HepG2 (cell line): ENCODE measurements around the gene UCKL1. TPM values are rescaled to one million over a fixed set of nuclear protein-coding genes. Genes with fewer than 3 reads are reported as not detected.

Source experiments
- CHCHD3 ChIP-seq: sonication (generic); formaldehyde crosslinking; IDR thresholded peaks from 2 replicates; pipeline ENCODE4 v1.8.0; 2022; ENCODE audit warnings: mild to moderate bottlenecking, missing genetic modification reagents, moderate library complexity
- DNMT1 ChIP-seq: sonication (generic); formaldehyde crosslinking; IDR thresholded peaks from 2 replicates; pipeline ENCODE4 v1.5.1; 2020; ENCODE audit warnings: mild to moderate bottlenecking, missing genetic modification reagents
- FOXK2 ChIP-seq: fragments of 450-650 bp; IDR thresholded peaks from 2 replicates; pipeline ENCODE4 v1.6.1; 2016
- NFKBIZ ChIP-seq: IDR thresholded peaks from 2 replicates; pipeline ENCODE4 v1.6.1; 2018; ENCODE audit warnings: missing genetic modification reagents, missing compliant biosample characterization
- PCBP1 ChIP-seq: fragments of 200-400 bp; formaldehyde crosslinking; IDR thresholded peaks from 2 replicates; pipeline ENCODE4 v1.6.1; 2017; ENCODE audit warnings: mild to moderate bottlenecking, low read depth, low read length, borderline replicate concordance
- SP4 ChIP-seq: sonication (generic); formaldehyde crosslinking; IDR thresholded peaks from 2 replicates; pipeline ENCODE4 v1.8.1; 2023; ENCODE audit warnings: mild to moderate bottlenecking, missing genetic modification reagents
- ZNF777 ChIP-seq: sonication (generic); formaldehyde crosslinking; IDR thresholded peaks from 2 replicates; pipeline ENCODE4 v1.4.0; 2020; ENCODE audit warnings: missing genetic modification reagents
- polyA plus RNA-seq, 8 experiments: library from polyadenylated mRNA; depleted of rRNA in 3 of 8; stranded (reverse) in 7 of 8; unstranded in 1 of 8; fragments of >200 nt; fragmentation: Illumina TruSeq in 4 of 8; extraction: Trizol in 4 of 8; gene quantifications; 2 replicates each; pipeline versions ENCODE4 v1.2.1 to v1.2.3, GENCODE V29; 2011 to 2016; ENCODE audit warnings: low read depth in 4 of 8, missing spikeins in 1 of 8, mixed read lengths in 1 of 8; ENCODE audit not compliant: insufficient read depth in 1 of 8
- total RNA-seq, 5 experiments: library from RNA; depleted of rRNA; stranded (reverse); fragments of >200 nt; fragmentation: Illumina TruSeq; extraction: Trizol; gene quantifications; 2 replicates each; pipeline ENCODE4 v1.2.3, GENCODE V29; 2016; ENCODE audit warnings: low read depth in 1 of 5
- TF ChIP-seq, protein P1 (sequence below), 2 experiments: sonication (generic) in 1 of 2; formaldehyde crosslinking in 1 of 2; IDR thresholded peaks; 2 replicates each; pipeline versions ENCODE4 v1.4.0 to v1.6.1; 2016 to 2020; ENCODE audit warnings: borderline replicate concordance in 1 of 2, low read depth in 1 of 2, mild to moderate bottlenecking in 1 of 2, missing genetic modification reagents in 1 of 2
- TF ChIP-seq, protein P2 (sequence below): IDR thresholded peaks from 2 replicates; pipeline ENCODE4 v1.6.1; 2018; ENCODE audit warnings: missing genetic modification reagents, mild to moderate bottlenecking, missing compliant biosample characterization
- TF ChIP-seq, protein P3 (sequence below), 2 experiments: fragments of 450-650 bp in 1 of 2; sonication (generic) in 1 of 2; formaldehyde crosslinking in 1 of 2; IDR thresholded peaks; 2 replicates each; pipeline versions ENCODE4 v1.6.1 to v1.8.0; 2016 to 2022; ENCODE audit warnings: antibody characterized with exemption in 1 of 2, mild to moderate bottlenecking in 1 of 2, missing genetic modification reagents in 1 of 2

UCKL1 gene
- total and polyA plus RNA-seq, 2 of the 13 experiments (the other 11 are each of a cell fraction or from before 2014, with no cell fraction given): 50.2 to 126 TPM

GRCh38 chr20:63979557-63980316 lies 23.5 kb upstream of the UCKL1 start, which contains the start of gene SAMD10 (continued):
- TF ChIP-seq, protein P1, sequence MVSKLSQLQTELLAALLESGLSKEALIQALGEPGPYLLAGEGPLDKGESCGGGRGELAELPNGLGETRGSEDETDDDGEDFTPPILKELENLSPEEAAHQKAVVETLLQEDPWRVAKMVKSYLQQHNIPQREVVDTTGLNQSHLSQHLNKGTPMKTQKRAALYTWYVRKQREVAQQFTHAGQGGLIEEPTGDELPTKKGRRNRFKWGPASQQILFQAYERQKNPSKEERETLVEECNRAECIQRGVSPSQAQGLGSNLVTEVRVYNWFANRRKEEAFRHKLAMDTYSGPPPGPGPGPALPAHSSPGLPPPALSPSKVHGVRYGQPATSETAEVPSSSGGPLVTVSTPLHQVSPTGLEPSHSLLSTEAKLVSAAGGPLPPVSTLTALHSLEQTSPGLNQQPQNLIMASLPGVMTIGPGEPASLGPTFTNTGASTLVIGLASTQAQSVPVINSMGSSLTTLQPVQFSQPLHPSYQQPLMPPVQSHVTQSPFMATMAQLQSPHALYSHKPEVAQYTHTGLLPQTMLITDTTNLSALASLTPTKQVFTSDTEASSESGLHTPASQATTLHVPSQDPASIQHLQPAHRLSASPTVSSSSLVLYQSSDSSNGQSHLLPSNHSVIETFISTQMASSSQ (IDR thresholded peaks at IDR 0.05; ENCODE audit: low read depth): no peak
- TF ChIP-seq, protein P1 (CRISPR knock-in tag; IDR thresholded peaks at IDR 0.05; ENCODE audit: borderline replicate concordance): no peak; the same call in 1 of the 2 replicates
- TF ChIP-seq DNMT1 (no peak; the same call in none of the 2 replicates), SP4 (CRISPR knock-in tag) (no peak), PCBP1 (0 out of 2 replicates have a peak, but pooled peaks have one; percentile 36), ZNF777 (CRISPR knock-in tag) (no peak; the same call in 1 of the 2 replicates), FOXK2 (no peak), NFKBIZ (CRISPR knock-in tag) (0 out of 2 replicates have a peak, but pooled peaks have one; percentile 34), CHCHD3 (0 out of 2 replicates have a peak, but pooled peaks have one; percentile 64)
- TF ChIP-seq, protein P2, sequence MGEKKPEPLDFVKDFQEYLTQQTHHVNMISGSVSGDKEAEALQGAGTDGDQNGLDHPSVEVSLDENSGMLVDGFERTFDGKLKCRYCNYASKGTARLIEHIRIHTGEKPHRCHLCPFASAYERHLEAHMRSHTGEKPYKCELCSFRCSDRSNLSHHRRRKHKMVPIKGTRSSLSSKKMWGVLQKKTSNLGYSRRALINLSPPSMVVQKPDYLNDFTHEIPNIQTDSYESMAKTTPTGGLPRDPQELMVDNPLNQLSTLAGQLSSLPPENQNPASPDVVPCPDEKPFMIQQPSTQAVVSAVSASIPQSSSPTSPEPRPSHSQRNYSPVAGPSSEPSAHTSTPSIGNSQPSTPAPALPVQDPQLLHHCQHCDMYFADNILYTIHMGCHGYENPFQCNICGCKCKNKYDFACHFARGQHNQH: peak; percentile 5; the same call in 1 of the 2 replicates
- TF ChIP-seq, protein P3, sequence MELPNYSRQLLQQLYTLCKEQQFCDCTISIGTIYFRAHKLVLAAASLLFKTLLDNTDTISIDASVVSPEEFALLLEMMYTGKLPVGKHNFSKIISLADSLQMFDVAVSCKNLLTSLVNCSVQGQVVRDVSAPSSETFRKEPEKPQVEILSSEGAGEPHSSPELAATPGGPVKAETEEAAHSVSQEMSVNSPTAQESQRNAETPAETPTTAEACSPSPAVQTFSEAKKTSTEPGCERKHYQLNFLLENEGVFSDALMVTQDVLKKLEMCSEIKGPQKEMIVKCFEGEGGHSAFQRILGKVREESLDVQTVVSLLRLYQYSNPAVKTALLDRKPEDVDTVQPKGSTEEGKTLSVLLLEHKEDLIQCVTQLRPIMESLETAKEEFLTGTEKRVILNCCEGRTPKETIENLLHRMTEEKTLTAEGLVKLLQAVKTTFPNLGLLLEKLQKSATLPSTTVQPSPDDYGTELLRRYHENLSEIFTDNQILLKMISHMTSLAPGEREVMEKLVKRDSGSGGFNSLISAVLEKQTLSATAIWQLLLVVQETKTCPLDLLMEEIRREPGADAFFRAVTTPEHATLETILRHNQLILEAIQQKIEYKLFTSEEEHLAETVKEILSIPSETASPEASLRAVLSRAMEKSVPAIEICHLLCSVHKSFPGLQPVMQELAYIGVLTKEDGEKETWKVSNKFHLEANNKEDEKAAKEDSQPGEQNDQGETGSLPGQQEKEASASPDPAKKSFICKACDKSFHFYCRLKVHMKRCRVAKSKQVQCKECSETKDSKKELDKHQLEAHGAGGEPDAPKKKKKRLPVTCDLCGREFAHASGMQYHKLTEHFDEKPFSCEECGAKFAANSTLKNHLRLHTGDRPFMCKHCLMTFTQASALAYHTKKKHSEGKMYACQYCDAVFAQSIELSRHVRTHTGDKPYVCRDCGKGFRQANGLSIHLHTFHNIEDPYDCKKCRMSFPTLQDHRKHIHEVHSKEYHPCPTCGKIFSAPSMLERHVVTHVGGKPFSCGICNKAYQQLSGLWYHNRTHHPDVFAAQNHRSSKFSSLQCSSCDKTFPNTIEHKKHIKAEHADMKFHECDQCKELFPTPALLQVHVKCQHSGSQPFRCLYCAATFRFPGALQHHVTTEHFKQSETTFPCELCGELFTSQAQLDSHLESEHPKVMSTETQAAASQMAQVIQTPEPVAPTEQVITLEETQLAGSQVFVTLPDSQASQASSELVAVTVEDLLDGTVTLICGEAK (IDR thresholded peaks at IDR 0.05): no peak
- TF ChIP-seq, protein P3 (CRISPR knock-in tag; IDR thresholded peaks at IDR 0.05): peak; percentile 35; the same call in 1 of the 2 replicates
